IMR-90 (cell line): ENCODE measurements around the gene TCF7L1. TPM values are rescaled to one million over a fixed set of nuclear protein-coding genes. Genes with fewer than 3 reads are reported as not detected.

ENCODE experiments used
- ATAC-seq: fragments of 200-7000 bp; cut with Tn5 transposase; 2 replicates; pipeline ENCODE4 v1.9.1; 2020; ENCODE audit warnings: low read depth, mild to moderate bottlenecking, moderate library complexity
- BruUV-seq: library from RNA; stranded (reverse); fragments of 400-500 nt; replicated peaks from 2 replicates; lab custom pipeline; 2021; lab: Mats Ljungman, UMichigan
- CTCF ChIA-PET: fragments of 300-600 bp; formaldehyde crosslinking; extraction: SDS; loops from one replicate; lab custom pipeline; 2021; ENCODE audit warnings: antibody characterized with exemption; lab: Yijun Ruan, JAX
- POLR2A ChIA-PET: fragments of 300-600 bp; sonication (Branson Sonifier 250); formaldehyde crosslinking; loops from one replicate; lab custom pipeline; 2022; ENCODE audit warnings: antibody characterized with exemption; ENCODE audit not compliant: unreplicated experiment; lab: Charles Lee
- DNase-seq: peaks from one replicate; pipeline ENCODE4 v3.0.0; 2013
- H2AFZ ChIP-seq: replicated peaks from 2 replicates; pipeline ENCODE3; 2013; ENCODE audit warnings: low read length, mild to moderate bottlenecking; ENCODE audit not compliant: poor library complexity
- H2AK5ac ChIP-seq: 2 replicates; pipeline ENCODE4 v1.6.1; 2013; ENCODE audit warnings: low read depth, low read length, inconsistent platforms
- H2AK9ac ChIP-seq: replicated peaks from 2 replicates; pipeline ENCODE3; 2013; ENCODE audit warnings: mild to moderate bottlenecking, low read depth, low read length, moderate library complexity; ENCODE audit not compliant: poor library complexity
- H2BK120ac ChIP-seq: 2 replicates; pipeline ENCODE4 v1.6.1; 2013; ENCODE audit warnings: low read depth, low read length, inconsistent platforms
- H2BK15ac ChIP-seq: 3 replicates; pipeline ENCODE4 v1.6.1; 2013; ENCODE audit warnings: low read depth, low read length, inconsistent platforms
- H2BK20ac ChIP-seq: 2 replicates; pipeline ENCODE4 v1.6.1; 2013; ENCODE audit warnings: low read depth, mild to moderate bottlenecking, inconsistent platforms, low read length, moderate library complexity
- H2BK5ac ChIP-seq: 2 replicates; pipeline ENCODE4 v1.6.1; 2013; ENCODE audit warnings: mild to moderate bottlenecking, low read depth, low read length, inconsistent platforms; ENCODE audit not compliant: poor library complexity, severe bottlenecking
- H3K14ac ChIP-seq: replicated peaks from 2 replicates; pipeline ENCODE4 v1.6.1; 2013; ENCODE audit warnings: low read depth, low read length, inconsistent platforms
- H3K18ac ChIP-seq: 2 replicates; pipeline ENCODE4 v1.6.1; 2013; ENCODE audit warnings: low read depth, low read length, control low read depth
- H3K23ac ChIP-seq: 2 replicates; pipeline ENCODE4 v1.6.1; 2013; ENCODE audit warnings: low read depth, low read length, inconsistent platforms
- H3K27ac ChIP-seq: 2 replicates; pipeline ENCODE4 v1.5.1; 2013; ENCODE audit warnings: mild to moderate bottlenecking, control low read depth, low read length; ENCODE audit not compliant: insufficient read depth
- H3K27me3 ChIP-seq: 2 replicates; pipeline ENCODE4 v1.6.1; 2013; ENCODE audit warnings: low read length; ENCODE audit not compliant: control insufficient read depth, insufficient read depth
- H3K36me3 ChIP-seq: 2 replicates; pipeline ENCODE4 v1.6.1; 2013; ENCODE audit warnings: low read length, mixed read lengths; ENCODE audit not compliant: control insufficient read depth, insufficient read depth
- H3K4ac ChIP-seq: 2 replicates; pipeline ENCODE4 v1.6.1; 2013; ENCODE audit warnings: low read depth, low read length, inconsistent platforms
- H3K4me1 ChIP-seq: 2 replicates; pipeline ENCODE4 v1.6.1; 2013; ENCODE audit warnings: low read length, mixed read lengths; ENCODE audit not compliant: control insufficient read depth, insufficient read depth
- H3K4me2 ChIP-seq: 2 replicates; pipeline ENCODE4 v1.6.1; 2013; ENCODE audit warnings: low read depth, mild to moderate bottlenecking, control low read depth, low read length, moderate library complexity
- H3K4me3 ChIP-seq: 2 replicates; pipeline ENCODE4 v1.5.1; 2013; ENCODE audit warnings: low read depth, mild to moderate bottlenecking, control low read depth, low read length, moderate library complexity; ENCODE audit not compliant: insufficient read depth
- H3K56ac ChIP-seq: 2 replicates; pipeline ENCODE4 v1.6.1; 2013; ENCODE audit warnings: low read length, inconsistent platforms; ENCODE audit not compliant: insufficient read depth; ENCODE audit errors: extremely low read depth
- H3K79me1 ChIP-seq, 2 experiments: 2 replicates each; pipeline ENCODE4 v1.6.1; 2013; ENCODE audit warnings: low read length in 2 of 2, inconsistent platforms in 1 of 2, low read depth in 1 of 2
- H3K9ac ChIP-seq: 2 replicates; pipeline ENCODE4 v1.6.1; 2013; ENCODE audit warnings: low read depth, low read length, control low read depth
- H3K9me1 ChIP-seq: 2 replicates; pipeline ENCODE4 v1.6.1; 2013; ENCODE audit warnings: low read length, inconsistent platforms; ENCODE audit not compliant: insufficient read depth
- H3K9me3 ChIP-seq: 2 replicates; pipeline ENCODE4 v1.6.1; 2013; ENCODE audit warnings: low read length; ENCODE audit not compliant: control insufficient read depth, insufficient read depth
- H4K20me1 ChIP-seq: 2 replicates; pipeline ENCODE4 v1.6.1; 2013; ENCODE audit warnings: low read length, inconsistent platforms; ENCODE audit not compliant: insufficient read depth
- H4K5ac ChIP-seq: 2 replicates; pipeline ENCODE4 v1.6.1; 2013; ENCODE audit warnings: mild to moderate bottlenecking, low read depth, low read length, control low read depth
- H4K8ac ChIP-seq, 2 experiments: 2 replicates each; pipeline ENCODE4 v1.6.1; 2013; ENCODE audit warnings: low read depth in 2 of 2, low read length in 2 of 2, control low read depth in 1 of 2, inconsistent platforms in 1 of 2
- H4K91ac ChIP-seq: 2 replicates; pipeline ENCODE4 v1.6.1; 2013; ENCODE audit warnings: low read depth, low read length, inconsistent platforms; ENCODE audit not compliant: insufficient read depth
- CEBPB ChIP-seq: IDR thresholded peaks from 2 replicates; pipeline ENCODE4 v1.6.1; 2012; ENCODE audit warnings: low read depth, low read length, improper control_type of control experiment
- MAFK ChIP-seq: IDR thresholded peaks from 2 replicates; pipeline ENCODE4 v1.6.1; 2012; ENCODE audit warnings: low read depth, low read length, improper control_type of control experiment
- POLR2A ChIP-seq: IDR thresholded peaks from 2 replicates; pipeline ENCODE4 v1.6.1; 2012; ENCODE audit warnings: mild to moderate bottlenecking, low read depth, low read length
- RCOR1 ChIP-seq: IDR thresholded peaks from 2 replicates; pipeline ENCODE4 v1.6.1; 2012; ENCODE audit warnings: mild to moderate bottlenecking, low read length, improper control_type of control experiment; ENCODE audit not compliant: insufficient replicate concordance
- WGBS, 2 experiments: methylation state at CpG; one replicate each; pipeline versions ENCODE4 v1.1.5 to v1.1.7; 2013; ENCODE audit warnings: missing lambda C conversion rate in 2 of 2; ENCODE audit not compliant: insufficient read length in 1 of 2; ENCODE audit errors: extremely low coverage in 2 of 2; 5-methylcytosine and 5-hydroxymethylcytosine counted together
- dilution Hi-C: fragments of 300-500 bp; cut with HindIII; formaldehyde crosslinking; loops from one replicate; pipeline ENCODE4 v1.14.3; 2018; ENCODE audit warnings: low sequenced_read_pairs; ENCODE audit not compliant: unreplicated experiment
- in situ Hi-C: fragments of 300-500 bp; cut with MboI; formaldehyde crosslinking; loops from 3 replicates; pipeline ENCODE4 v1.14.3; 2019; ENCODE audit warnings: low sequenced_read_pairs, inconsistent platforms, mixed read lengths
- intact Hi-C: fragments of 100-400 bp; cut with micrococcal nuclease; formaldehyde crosslinking; loops from 2 replicates; pipeline ENCODE4 v1.10.0; 2022
- polyA plus RNA-seq, 3 experiments: library from polyadenylated mRNA; depleted of rRNA; stranded (reverse); fragments of >200 nt; gene quantifications; 2 replicates each; pipeline ENCODE4 v1.2.3, GENCODE V29; 2012; ENCODE audit warnings: low replicate concordance in 1 of 3
- total RNA-seq: library from RNA; depleted of rRNA; stranded (reverse); fragments of >200 nt; gene quantifications from 2 replicates; pipeline ENCODE4 v1.2.3, GENCODE V29; 2012

Gene TCF7L1
- total and polyA plus RNA-seq, 2 of the 4 experiments (the other 2 are of a cell fraction): 0.72 to 11.1 TPM

DNA sequence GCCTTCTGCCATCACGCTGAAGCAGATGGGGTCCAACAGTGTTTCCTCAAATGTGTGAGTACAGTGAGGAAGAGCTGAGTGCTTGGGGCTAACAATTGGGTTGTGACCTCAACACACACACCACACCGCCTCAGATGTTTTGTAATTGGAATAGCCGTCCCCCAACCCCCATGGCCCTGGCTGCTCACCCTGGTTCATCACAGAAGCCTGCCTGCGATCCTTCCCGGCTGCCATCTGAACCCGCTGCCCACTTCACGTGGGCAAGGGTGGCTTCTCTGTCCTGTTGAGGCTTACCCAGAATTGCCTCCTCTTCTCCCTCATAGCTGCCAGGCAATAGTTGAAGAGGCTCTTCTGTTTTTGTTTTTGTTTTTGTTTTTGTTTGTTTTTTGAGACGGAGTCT lies 150.4 kb downstream of the TCF7L1 start:
- Histone ChIP-seq H3K4me3 (no peak overlapping the region), H3K4ac (no peak overlapping the region), H3K27ac (no peak overlapping the region), H3K27me3 (no peaks in the 10 kb centered on the region), H3K4me2 (no peak overlapping the region), H3K18ac (no peak overlapping the region), H3K56ac (no peak overlapping the region), H2BK120ac (no peak overlapping the region), H4K91ac (no peak overlapping the region), H2AK9ac (no peak overlapping the region), H3K9me1 (peaks cover 20% of the 10 kb centered on the region), H3K9ac (no peak overlapping the region), H3K36me3 (peaks cover 12% of the 10 kb centered on the region; the same call in 1 of the 2 replicates), H3K23ac (no peak overlapping the region), H4K5ac (no peak overlapping the region), H2BK15ac (no peak overlapping the region), H4K20me1 (no peaks in the 10 kb centered on the region), H3K4me1 (peaks cover 11% of the 10 kb centered on the region), H2BK5ac (no peak overlapping the region), H2AFZ (no peak overlapping the region), H3K79me1 (peaks cover 11 to 65% of the 10 kb centered on the region in 2 experiments; a peak in 3 of 4 replicates), H2BK20ac (no peak overlapping the region), H4K8ac (no peak overlapping the region), H3K14ac (no peak overlapping the region), H3K9me3 (no peaks in the 10 kb centered on the region), H2AK5ac (peak overlapping the region; percentile 56; the same call in 1 of the 2 replicates)
- ATAC-seq (no peak), DNase-seq (no peak)
- CTCF ChIA-PET: interaction anchor here (1.1 kb wide), 1 partner anchor 27 kb away, joined by 3 read pairs; no protein-coding TSS in a partner anchor
- intact Hi-C loops: no loop called here
- in situ Hi-C loops: loop anchor here (25.0 kb wide), 1 partner anchor 796 kb away; no protein-coding TSS in a partner anchor
- TF ChIP-seq MAFK (no peak), CEBPB (no peak), RCOR1 (no peak), POLR2A (no peak)
- no CpG with 5 or more reads among the region's 8 CpGs for WGBS, 2 experiments
- POLR2A ChIA-PET: no interaction called here
- no TSS peak for BruUV-seq
- dilution Hi-C loops: no loop called here
